Measurements from ENCODE around the gene CNIH1.

DNA sequence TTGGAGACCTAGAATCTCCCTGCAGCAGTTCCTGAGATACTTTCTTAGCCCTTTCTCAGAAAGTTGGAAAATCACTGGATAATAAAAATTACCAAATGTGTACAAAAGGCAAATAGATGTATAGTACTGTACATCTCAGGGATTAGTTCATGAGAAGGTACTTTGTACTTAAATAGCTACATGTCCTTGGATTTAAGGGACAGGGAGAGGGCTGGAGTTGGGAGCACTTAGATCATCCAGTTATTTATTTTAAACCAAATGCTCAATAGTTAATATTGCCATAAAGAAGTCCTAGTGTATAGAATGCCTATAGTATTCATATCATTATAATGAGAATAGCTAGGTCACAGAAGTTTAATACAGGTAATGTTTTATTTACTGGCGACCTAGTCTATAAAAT is 31.0 kb downstream of the CNIH1 start:
- no peak for TF ChIP-seq EZH2 (IDR thresholded peaks at IDR 0.05)
- TF ChIP-seq, protein P1, sequence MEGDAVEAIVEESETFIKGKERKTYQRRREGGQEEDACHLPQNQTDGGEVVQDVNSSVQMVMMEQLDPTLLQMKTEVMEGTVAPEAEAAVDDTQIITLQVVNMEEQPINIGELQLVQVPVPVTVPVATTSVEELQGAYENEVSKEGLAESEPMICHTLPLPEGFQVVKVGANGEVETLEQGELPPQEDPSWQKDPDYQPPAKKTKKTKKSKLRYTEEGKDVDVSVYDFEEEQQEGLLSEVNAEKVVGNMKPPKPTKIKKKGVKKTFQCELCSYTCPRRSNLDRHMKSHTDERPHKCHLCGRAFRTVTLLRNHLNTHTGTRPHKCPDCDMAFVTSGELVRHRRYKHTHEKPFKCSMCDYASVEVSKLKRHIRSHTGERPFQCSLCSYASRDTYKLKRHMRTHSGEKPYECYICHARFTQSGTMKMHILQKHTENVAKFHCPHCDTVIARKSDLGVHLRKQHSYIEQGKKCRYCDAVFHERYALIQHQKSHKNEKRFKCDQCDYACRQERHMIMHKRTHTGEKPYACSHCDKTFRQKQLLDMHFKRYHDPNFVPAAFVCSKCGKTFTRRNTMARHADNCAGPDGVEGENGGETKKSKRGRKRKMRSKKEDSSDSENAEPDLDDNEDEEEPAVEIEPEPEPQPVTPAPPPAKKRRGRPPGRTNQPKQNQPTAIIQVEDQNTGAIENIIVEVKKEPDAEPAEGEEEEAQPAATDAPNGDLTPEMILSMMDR (IDR thresholded peaks at IDR 0.05) = no peak
- TF ChIP-seq EZH2phosphoT487 (IDR thresholded peaks at IDR 0.05) = no peak
